Astrocyte of the spinal cord (primary cell): ENCODE measurements around the gene DAB1.

ENCODE experiments used
- DNase-seq: peaks from one replicate; pipeline ENCODE4 v3.0.0; 2011; ENCODE audit warnings: low read depth, low spot score
- H3K4me3 ChIP-seq: 2 replicates; pipeline ENCODE4 v1.5.1; 2011; ENCODE audit warnings: low read depth, mild to moderate bottlenecking, low read length, moderate library complexity
- CTCF ChIP-seq: IDR thresholded peaks from 2 replicates; pipeline ENCODE4 v1.5.1; 2012; ENCODE audit warnings: low read depth, mild to moderate bottlenecking, low read length, inconsistent platforms
- in situ Hi-C: cut with HindIII; loops from 2 replicates; pipeline ENCODE4 v1.10.0; 2017; ENCODE audit warnings: low sequenced_read_pairs

DAB1 gene

GRCh38 chr1:57295326-57295725, 128.5 kb downstream of the DAB1 start:
- no peak for DNase-seq
- no peak for TF ChIP-seq CTCF
- in situ Hi-C loops, result no loop called here

GRCh38 chr1:57294177-57294576, 129.7 kb downstream of the DAB1 start:
- TF ChIP-seq CTCF, result no peak
- H3K4me3 ChIP-seq, result no peak overlapping the region
- in situ Hi-C loops, result no loop called here
- no peak for DNase-seq

More at GRCh38 chr1:57295326-57295725, 128.5 kb downstream of the DAB1 start:
- no peak overlapping the region for H3K4me3 ChIP-seq

GRCh38 chr1:57293214-57293613, 130.6 kb downstream of the DAB1 start:
- H3K4me3 ChIP-seq, result no peak overlapping the region
- TF ChIP-seq CTCF, result no peak
- DNase-seq, result no peak
- in situ Hi-C loops, result no loop called here

- TF ChIP-seq CTCF, result no peak
- DNase-seq, result no peak
- no peak overlapping the region for H3K4me3 ChIP-seq
- in situ Hi-C loops, result no loop called here
Observed at GRCh38 chr1:57289781-57290180, 134.1 kb downstream of the DAB1 start.

GRCh38 chr1:57285992-57286391, 137.9 kb downstream of the DAB1 start:
- TF ChIP-seq CTCF, result no peak
- DNase-seq, result no peak
- in situ Hi-C loops, result no loop called here
- H3K4me3 ChIP-seq, result no peak overlapping the region

GRCh38 chr1:57282411-57282810, 141.4 kb downstream of the DAB1 start:
- in situ Hi-C loops, result no loop called here
- DNase-seq, result no peak
- TF ChIP-seq CTCF, result no peak
- H3K4me3 ChIP-seq, result no peak overlapping the region

GRCh38 chr1:57281324-57281723, 142.5 kb downstream of the DAB1 start:
- H3K4me3 ChIP-seq, result no peak overlapping the region
- no peak for TF ChIP-seq CTCF
- in situ Hi-C loops, result no loop called here
- DNase-seq, result no peak
